Astrocyte of the spinal cord (primary cell): ENCODE results near the gene NOTCH4.

Source experiments
- DNase-seq: peaks from one replicate; pipeline ENCODE4 v3.0.0; 2011; ENCODE audit warnings: low read depth, low spot score
- H3K4me3 ChIP-seq: 2 replicates; pipeline ENCODE4 v1.5.1; 2011; ENCODE audit warnings: low read depth, mild to moderate bottlenecking, low read length, moderate library complexity
- in situ Hi-C: cut with HindIII; loops from 2 replicates; pipeline ENCODE4 v1.10.0; 2017; ENCODE audit warnings: low sequenced_read_pairs
- TF ChIP-seq, protein P1 (sequence below): IDR thresholded peaks from 2 replicates; pipeline ENCODE4 v1.5.1; 2012; ENCODE audit warnings: low read depth, mild to moderate bottlenecking, low read length, inconsistent platforms

Gene NOTCH4

DNA sequence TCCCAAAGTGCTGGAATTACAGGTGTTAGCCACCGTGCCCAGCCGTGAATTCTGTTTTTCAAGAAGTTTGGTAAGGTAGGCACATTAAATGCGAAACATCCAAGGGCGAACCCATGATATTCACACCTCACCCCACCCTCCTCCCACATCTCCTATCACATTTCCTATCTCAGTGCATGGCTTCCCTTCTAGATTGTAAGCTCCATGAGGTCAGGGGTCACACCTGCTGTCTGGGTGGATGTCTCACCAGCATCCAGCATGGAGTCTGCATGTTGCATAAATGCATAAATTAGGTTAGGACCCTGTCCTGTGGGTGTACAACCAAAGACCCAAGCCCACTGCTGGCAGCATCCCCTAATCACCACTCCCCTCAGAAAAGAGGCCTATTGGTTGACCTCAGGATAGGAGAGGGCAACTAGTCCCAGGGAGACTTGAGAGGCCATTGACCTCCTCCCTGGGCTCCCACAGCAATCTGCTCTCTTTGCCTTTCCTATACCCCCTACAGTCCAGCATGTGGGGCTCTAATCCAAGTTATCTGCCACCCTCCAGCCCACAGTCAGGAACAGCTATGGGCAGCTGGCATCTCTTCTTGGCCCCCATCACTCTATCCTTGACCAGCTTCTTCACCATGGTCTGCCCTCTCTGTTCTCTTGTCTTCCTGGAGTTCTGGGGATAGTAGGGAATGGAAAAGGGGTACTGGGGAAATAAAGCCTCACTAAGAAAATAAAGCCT, 76.3 kb downstream of the NOTCH4 start:
- TF ChIP-seq, protein P1, sequence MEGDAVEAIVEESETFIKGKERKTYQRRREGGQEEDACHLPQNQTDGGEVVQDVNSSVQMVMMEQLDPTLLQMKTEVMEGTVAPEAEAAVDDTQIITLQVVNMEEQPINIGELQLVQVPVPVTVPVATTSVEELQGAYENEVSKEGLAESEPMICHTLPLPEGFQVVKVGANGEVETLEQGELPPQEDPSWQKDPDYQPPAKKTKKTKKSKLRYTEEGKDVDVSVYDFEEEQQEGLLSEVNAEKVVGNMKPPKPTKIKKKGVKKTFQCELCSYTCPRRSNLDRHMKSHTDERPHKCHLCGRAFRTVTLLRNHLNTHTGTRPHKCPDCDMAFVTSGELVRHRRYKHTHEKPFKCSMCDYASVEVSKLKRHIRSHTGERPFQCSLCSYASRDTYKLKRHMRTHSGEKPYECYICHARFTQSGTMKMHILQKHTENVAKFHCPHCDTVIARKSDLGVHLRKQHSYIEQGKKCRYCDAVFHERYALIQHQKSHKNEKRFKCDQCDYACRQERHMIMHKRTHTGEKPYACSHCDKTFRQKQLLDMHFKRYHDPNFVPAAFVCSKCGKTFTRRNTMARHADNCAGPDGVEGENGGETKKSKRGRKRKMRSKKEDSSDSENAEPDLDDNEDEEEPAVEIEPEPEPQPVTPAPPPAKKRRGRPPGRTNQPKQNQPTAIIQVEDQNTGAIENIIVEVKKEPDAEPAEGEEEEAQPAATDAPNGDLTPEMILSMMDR = no peak
- in situ Hi-C loops = no loop called here
- no peak for DNase-seq
- no peak overlapping the region for H3K4me3 ChIP-seq

DNA sequence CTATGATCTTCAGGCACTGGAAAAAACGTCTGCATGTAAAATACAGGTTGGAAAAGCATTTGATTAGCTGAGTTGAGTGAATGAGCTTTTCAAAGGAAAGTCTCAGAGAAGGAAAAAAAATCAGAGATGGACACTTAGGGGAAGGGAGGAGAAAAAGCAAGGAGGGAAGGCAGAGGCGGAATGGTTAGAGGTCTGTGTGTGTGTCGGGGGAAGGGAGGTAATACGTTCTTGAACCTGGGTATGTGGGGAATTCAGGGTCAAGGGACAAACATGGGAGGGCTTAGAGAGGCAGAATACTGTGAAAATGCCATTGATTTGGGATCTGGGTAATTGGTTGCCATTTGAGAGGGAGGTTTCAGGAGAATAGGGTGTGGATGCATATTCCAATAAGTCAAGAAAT, 77.2 kb downstream of the NOTCH4 start:
- no peak overlapping the region for H3K4me3 ChIP-seq
- no peak for DNase-seq
- in situ Hi-C loops = no loop called here
- TF ChIP-seq, protein P1 = no peak

DNA sequence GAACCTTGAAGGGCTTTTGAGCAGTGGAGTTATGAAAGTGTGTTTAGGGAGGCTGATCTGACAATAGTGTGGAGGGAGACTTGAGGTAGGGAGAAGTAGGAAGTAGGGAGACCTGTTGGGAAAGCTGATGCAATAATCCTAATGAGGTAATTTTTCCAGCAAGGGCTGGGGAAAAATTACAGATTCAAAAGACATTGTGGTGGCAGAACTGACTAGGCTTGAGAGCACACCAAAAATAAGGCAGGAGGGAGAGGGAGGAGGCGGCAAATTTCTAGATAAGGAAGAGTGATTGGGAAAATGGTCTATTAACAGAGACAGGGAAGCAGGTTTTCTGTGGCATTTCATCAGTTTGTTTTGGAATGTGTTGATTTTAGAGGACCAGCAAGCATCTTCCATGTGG, 77.6 kb downstream of the NOTCH4 start:
- TF ChIP-seq, protein P1 = no peak
- in situ Hi-C loops = no loop called here
- no peak overlapping the region for H3K4me3 ChIP-seq
- no peak for DNase-seq
